ENCODE data around the gene PRR23E.
A peak's percentile ranks its signal among the peaks of the same experiment; 100 is the strongest.

Gene PRR23E

DNA sequence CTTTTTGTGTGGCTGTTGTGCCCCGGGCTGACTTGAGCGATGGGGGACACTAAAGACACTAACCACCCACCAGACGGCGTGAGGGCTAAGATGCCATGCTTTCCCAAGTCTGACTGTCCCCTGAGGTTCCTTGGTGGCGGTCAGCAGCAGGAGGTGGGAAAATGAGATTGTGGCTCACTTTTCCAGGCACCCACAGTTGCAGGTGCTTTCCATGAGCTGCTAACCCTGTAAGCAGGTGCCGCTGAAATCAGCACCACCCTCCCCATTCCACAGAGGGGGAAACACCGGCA is 17.7 kb downstream of the PRR23E start:
- DNase-seq: no peak

DNA sequence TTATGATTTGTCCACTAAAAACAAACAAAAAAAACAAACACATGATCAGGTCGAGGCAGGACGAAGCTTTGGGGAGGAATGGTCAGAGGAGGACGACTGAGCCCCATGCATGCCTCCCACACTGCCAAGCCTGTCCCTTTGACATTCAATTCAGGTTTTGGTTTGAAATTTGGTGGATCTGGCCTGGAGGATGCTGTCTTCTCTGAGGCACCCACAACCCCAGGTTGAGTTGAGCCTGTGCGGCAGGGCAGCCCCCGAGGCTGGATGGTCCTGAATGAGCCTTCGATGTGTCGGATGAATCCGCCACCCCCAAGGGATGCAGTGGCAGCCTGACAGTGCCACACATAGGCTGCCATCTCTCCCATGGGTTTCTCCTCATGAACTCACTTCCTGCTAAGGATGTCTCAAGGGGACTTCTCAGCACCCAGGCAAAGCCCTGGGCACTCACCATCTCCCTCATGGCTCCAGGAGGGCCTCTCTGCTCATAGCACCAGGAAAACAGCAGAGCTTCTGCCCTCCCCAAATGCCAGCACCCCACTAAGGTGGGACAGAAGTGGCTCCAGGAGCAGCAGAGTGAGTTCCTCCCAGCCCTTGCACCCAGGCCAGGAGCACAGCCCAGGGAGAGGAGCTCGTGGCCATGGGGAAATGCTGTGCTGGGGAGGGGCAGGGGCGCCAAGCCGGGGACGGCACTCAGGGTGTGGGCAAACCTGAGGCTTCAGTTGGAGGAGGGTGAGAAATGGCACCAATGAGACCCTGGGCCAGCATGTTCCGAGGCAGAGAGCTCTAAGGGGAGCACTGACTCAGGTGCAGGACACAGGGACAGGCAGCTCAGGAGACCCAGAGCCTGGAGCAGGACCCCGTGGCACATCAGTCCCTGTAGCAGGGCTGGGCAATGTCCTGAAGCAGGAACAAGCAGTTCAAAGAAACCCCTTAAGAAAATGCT is 18.5 kb downstream of the PRR23E start:
- no peak for DNase-seq

- DNase-seq: no peak
Measured at GRCh38 chr3:127212231-127212630, 19.3 kb downstream of the PRR23E start.

DNA sequence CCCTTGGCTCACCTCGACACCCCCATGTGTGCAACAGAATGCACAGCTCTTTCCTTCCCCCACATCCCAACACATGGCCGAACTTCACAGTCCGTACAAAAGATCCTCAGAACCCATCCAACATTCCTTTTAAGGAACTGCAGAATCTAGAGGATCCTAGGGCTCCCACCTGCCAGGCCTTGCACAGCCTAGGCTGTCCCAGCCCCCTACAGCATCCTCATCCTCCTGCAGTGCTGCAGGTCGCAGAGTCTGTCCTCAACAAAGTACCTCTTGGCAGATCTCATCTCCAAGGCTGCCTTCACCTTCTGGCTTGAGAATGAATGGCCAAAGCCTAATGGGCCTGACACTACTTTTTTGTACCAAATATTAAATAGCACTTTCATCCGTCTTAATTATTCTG is 19.8 kb downstream of the PRR23E start:
- no peak for DNase-seq

GRCh38 chr3:127213381-127213918 is 20.5 kb downstream of the PRR23E start:
- DNase-seq: no peak

DNA sequence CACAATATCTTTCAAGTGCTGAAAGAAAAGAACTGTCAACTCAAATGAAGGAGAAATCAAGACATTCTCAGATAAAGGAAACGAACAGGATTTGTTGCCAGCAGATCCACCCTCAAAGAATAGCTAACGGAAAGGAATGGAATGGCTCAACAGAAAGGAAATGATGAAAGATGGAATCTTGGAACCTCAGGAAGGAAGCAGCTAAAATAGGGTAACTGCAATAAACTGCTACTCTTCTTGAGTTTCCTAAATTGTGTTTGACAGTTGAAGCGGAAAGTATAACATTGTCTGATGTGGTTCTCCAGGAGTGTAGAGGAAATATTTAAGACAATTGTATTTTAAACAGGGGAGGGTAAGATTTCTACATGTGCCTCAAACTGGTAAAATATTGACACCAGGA is 22.0 kb downstream of the PRR23E start:
- DNase-seq: no peak

- DNase-seq: no peak
Measured at GRCh38 chr3:127215714-127216414, 22.9 kb downstream of the PRR23E start.

DNA sequence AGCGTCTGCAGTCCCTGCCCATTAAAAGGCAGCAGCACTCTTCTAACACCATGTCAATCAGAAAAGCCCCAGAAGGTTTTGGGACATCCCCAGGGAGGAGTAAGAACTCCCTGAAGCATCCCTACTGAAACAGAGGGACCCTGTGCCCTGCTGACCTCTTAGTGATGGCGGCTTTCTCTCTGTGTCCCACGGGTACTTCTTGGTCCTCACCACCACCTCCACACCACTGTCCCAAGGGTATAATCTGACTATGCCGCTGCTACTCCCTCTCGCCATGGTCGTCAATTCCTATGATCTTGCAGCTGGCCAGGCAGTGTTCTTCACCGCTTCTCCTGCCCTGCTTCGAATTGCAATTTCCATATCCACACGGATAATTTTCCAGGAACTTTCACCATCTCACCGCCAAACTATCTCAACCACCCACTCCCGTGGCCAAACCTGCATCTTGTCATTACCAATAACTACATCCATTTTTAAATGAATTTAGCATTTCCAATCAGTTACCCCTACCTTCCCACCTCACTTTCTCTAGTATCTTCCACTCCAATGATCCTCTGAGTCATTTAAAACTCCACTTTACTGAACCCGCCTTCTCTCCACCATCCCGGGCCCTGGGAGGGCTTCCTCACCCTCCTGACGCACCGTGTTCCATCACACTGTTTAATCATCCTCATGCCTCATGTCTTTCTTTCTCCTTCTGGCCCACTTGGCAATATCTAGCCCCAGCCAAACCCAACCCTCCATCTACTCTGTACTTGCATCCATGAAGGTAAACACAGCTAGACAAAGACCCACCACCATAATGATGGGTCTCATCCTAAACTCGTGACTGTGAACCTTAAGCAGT is 23.7 kb downstream of the PRR23E start:
- DNase-seq: no peak

GRCh38 chr3:127217596-127218453 is 24.9 kb downstream of the PRR23E start:
- DNase-seq: peak; percentile 10

GRCh38 chr3:127218454-127218922 is 25.6 kb downstream of the PRR23E start:
- no peak for DNase-seq

- DNase-seq: no peak
Measured at GRCh38 chr3:127220497-127220896, 27.6 kb downstream of the PRR23E start.

DNA sequence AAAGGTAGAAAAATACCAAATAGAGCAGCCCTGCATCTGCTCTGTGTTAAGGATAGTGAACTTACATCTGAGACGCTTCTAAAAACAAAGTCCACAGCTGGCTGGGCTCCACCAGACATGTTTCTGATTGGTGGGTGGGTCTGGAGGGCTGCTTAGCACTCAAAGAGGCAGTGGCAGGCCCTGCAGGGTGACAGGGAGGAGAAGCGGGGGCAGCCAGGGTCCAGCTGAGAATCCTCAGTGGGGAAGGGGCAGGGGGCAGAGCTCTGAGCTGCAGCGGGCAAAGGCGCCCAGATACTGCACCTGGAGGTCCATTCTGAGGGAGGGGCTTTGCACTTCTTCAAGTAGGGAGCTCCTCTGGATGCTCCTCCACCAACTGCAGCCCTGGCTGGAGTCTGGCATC is 28.1 kb downstream of the PRR23E start:
- DNase-seq: no peak

DNA sequence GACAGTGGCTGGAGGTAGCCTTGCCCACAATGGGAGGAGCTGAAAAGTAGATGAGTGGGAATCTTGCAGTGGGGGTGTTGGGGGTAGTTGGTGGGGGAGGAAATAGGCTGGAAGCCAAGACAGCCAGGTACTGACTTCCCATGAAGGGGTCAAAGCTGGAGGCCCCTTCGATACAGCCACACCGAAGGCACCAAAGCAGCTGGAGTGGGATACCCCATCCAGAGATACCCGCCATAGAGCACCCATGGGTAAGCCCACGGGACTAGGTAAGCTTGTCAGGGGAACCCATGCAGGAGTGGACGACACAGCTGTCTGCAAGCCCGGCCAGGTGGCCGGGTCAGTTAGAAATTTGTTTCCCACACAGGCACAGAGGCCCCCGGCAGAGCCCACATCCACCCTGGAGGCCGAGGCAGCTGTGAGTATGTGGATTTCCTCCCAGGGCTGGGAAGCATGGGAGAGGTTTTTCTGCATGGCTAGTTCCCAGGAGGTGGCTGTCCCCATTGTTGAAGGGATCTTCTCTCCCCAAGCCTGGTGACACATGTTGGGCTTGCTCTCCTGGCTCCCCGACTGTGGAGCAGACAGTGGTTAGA is 28.6 kb downstream of the PRR23E start:
- DNase-seq: no peak

- DNase-seq: no peak
Measured at GRCh38 chr3:127222163-127222562, 29.2 kb downstream of the PRR23E start.

DNA sequence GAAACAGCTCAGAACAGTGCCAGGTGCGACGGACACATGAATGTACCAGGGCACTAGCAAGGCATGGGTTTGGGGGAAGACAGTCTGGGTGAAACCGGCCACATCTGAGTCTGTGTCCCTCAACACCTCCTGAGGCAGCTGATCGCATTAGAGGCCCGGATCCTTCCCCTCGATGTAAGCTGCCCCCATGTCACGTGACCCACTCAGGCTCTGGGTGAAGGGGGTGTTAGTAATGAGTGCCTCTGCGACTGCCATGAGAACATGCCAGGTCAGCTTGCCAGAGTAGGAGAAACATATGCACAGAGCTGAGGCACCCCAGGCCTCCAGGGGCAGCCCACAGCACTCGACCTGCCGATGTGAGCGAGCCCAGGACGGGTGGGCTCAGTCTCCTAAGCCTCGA is 29.7 kb downstream of the PRR23E start:
- no peak for DNase-seq

DNA sequence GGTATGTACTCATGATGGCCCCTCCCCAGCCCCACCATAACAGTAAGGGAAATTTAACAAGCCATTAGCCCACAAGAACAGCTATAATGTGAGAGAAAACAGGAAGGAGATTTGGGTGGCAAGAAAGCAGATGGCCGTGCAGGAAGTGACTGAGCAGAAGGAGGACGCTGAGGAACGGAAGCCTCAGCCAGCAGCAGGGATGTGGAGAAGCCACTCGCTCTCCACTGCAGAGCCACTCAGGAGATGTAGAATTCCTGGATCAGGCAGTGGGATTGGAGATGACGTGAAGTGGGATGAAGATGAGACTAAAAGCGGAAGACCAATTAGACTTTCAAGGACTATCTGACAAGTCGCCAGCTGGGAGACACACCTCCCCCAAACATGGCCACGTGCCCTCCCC is 31.2 kb downstream of the PRR23E start:
- no peak for DNase-seq

DNA sequence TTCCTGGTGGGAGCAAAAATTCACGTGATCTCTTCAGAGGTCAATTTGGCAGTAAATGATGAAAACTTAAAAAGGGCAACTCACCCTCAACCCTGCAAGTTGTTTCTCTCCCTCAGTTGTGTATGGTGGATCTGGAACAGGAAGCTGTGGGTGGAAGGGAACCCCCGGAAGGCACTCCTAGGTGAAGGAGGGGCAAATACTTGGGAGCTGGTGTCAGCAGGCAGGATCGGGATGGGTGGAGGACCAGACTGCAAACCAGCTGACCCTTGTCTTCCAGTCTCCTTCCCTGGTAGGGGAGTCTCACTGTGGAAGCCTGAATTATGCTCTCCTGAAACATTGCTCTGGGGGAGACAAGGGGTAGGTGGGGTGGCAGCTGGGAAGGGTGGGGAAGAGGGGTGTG is 33.5 kb downstream of the PRR23E start:
- DNase-seq: no peak

DNA sequence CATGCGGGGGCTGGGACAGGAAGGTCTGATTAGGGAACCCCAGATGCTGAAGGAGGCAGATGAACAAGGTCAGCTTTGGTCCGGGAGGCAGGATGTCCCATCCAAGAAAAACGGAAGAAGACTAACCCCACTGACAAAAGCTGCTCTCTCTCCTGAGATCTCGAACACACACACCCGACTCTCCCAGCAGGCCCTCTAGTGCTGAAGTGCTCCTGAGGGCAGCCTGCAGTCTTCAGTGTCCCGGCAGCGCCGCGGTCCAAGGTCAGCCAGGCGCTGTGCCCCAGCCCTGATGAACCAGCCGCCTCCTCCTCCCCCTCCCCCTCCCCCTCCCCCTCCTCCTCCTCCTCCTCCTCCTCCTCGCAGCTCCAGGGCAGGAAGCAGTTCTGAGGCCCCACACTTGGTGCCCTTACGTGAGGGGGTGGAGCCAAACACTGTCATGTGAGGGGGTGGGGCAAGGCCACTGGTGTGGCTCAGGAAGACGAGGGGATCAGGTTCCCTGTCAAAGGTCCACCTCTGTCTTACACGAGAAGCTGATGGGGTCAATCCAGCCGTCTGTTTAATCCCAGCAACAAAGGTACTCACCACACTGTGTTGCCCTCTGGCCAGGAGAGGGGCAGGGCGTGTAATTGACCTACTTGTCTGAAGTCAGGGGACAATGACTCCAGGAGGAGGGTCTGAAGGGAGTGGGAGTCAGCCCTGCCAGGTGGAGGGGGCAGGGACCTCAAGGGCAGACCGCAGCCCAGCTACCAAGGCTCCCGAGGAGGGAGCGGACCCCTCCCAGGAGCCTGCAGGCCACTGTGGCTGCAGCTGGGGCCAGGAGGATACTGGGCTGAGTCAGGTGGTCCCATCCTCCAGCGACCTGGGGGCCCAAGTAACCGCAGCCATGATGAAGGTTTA is 34.3 kb downstream of the PRR23E start:
- DNase-seq: no peak

DNA sequence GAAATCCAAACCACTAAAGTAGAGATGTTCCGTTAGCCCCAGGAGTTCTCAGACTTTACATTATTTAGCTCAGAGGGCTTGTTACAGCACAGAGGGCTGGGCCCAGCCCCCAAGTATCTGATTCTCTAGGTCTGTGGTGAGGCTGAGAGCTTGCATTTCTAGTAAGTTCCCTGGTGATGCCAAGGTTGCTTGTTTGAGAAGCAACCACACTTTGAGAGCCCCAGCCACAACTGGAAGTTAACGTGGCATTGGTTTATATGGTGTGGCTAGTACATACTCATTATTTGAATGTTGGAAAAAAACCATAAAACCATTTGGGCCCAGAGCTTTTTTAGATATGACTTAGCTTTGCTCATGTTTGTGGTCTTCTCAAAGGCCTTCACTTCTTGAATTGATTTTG is 35.9 kb downstream of the PRR23E start:
- no peak for DNase-seq

- no peak for DNase-seq
Measured at GRCh38 chr3:127233371-127233770, 40.4 kb downstream of the PRR23E start.

DNA sequence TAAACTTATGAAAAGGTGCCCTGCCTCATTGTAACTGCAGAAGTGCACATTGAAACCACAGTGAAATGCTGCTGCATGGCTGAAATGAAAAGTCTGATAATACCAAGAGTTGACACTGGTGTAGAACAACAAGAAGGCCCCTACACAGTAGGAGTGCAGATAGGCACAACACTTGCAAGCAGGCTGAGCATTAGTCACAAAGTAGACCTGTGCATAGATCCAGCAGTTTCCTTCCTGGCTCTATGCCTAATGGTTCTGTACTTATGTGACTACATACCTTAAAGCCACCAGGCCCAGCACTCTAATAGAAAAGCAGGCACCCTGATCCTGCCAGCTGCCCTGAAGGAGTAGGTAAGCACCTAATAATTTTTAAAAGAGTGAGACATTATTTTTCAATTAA is 41.8 kb downstream of the PRR23E start:
- DNase-seq: no peak
